IMR-90 (cell line): ENCODE data around the gene NUDCD3. TPM values are rescaled to one million over a fixed set of nuclear protein-coding genes. Genes with fewer than 3 reads are reported as not detected.

Source experiments
- ATAC-seq: fragments of 200-7000 bp; cut with Tn5 transposase; 2 replicates; pipeline ENCODE4 v1.9.1; 2020; ENCODE audit warnings: low read depth, mild to moderate bottlenecking, moderate library complexity
- BruUV-seq: library from RNA; stranded (reverse); fragments of 400-500 nt; replicated peaks from 2 replicates; lab custom pipeline; 2021; lab: Mats Ljungman, UMichigan
- CTCF ChIA-PET: fragments of 300-600 bp; formaldehyde crosslinking; extraction: SDS; loops from one replicate; lab custom pipeline; 2021; ENCODE audit warnings: antibody characterized with exemption; lab: Yijun Ruan, JAX
- POLR2A ChIA-PET: fragments of 300-600 bp; sonication (Branson Sonifier 250); formaldehyde crosslinking; loops from one replicate; lab custom pipeline; 2022; ENCODE audit warnings: antibody characterized with exemption; ENCODE audit not compliant: unreplicated experiment; lab: Charles Lee
- DNase-seq: peaks from one replicate; pipeline ENCODE4 v3.0.0; 2013
- H2AFZ ChIP-seq: replicated peaks from 2 replicates; pipeline ENCODE3; 2013; ENCODE audit warnings: low read length, mild to moderate bottlenecking; ENCODE audit not compliant: poor library complexity
- H2AK5ac ChIP-seq: 2 replicates; pipeline ENCODE4 v1.6.1; 2013; ENCODE audit warnings: low read depth, low read length, inconsistent platforms
- H2AK9ac ChIP-seq: replicated peaks from 2 replicates; pipeline ENCODE3; 2013; ENCODE audit warnings: mild to moderate bottlenecking, low read depth, low read length, moderate library complexity; ENCODE audit not compliant: poor library complexity
- H2BK120ac ChIP-seq: 2 replicates; pipeline ENCODE4 v1.6.1; 2013; ENCODE audit warnings: low read depth, low read length, inconsistent platforms
- H2BK15ac ChIP-seq: 3 replicates; pipeline ENCODE4 v1.6.1; 2013; ENCODE audit warnings: low read depth, low read length, inconsistent platforms
- H2BK20ac ChIP-seq: 2 replicates; pipeline ENCODE4 v1.6.1; 2013; ENCODE audit warnings: low read depth, mild to moderate bottlenecking, inconsistent platforms, low read length, moderate library complexity
- H2BK5ac ChIP-seq: 2 replicates; pipeline ENCODE4 v1.6.1; 2013; ENCODE audit warnings: mild to moderate bottlenecking, low read depth, low read length, inconsistent platforms; ENCODE audit not compliant: poor library complexity, severe bottlenecking
- H3K14ac ChIP-seq: replicated peaks from 2 replicates; pipeline ENCODE4 v1.6.1; 2013; ENCODE audit warnings: low read depth, low read length, inconsistent platforms
- H3K18ac ChIP-seq: 2 replicates; pipeline ENCODE4 v1.6.1; 2013; ENCODE audit warnings: low read depth, low read length, control low read depth
- H3K23ac ChIP-seq: 2 replicates; pipeline ENCODE4 v1.6.1; 2013; ENCODE audit warnings: low read depth, low read length, inconsistent platforms
- H3K27ac ChIP-seq: 2 replicates; pipeline ENCODE4 v1.5.1; 2013; ENCODE audit warnings: mild to moderate bottlenecking, control low read depth, low read length; ENCODE audit not compliant: insufficient read depth
- H3K27me3 ChIP-seq: 2 replicates; pipeline ENCODE4 v1.6.1; 2013; ENCODE audit warnings: low read length; ENCODE audit not compliant: control insufficient read depth, insufficient read depth
- H3K36me3 ChIP-seq: 2 replicates; pipeline ENCODE4 v1.6.1; 2013; ENCODE audit warnings: low read length, mixed read lengths; ENCODE audit not compliant: control insufficient read depth, insufficient read depth
- H3K4ac ChIP-seq: 2 replicates; pipeline ENCODE4 v1.6.1; 2013; ENCODE audit warnings: low read depth, low read length, inconsistent platforms
- H3K4me1 ChIP-seq: 2 replicates; pipeline ENCODE4 v1.6.1; 2013; ENCODE audit warnings: low read length, mixed read lengths; ENCODE audit not compliant: control insufficient read depth, insufficient read depth
- H3K4me2 ChIP-seq: 2 replicates; pipeline ENCODE4 v1.6.1; 2013; ENCODE audit warnings: low read depth, mild to moderate bottlenecking, control low read depth, low read length, moderate library complexity
- H3K4me3 ChIP-seq: 2 replicates; pipeline ENCODE4 v1.5.1; 2013; ENCODE audit warnings: low read depth, mild to moderate bottlenecking, control low read depth, low read length, moderate library complexity; ENCODE audit not compliant: insufficient read depth
- H3K56ac ChIP-seq: 2 replicates; pipeline ENCODE4 v1.6.1; 2013; ENCODE audit warnings: low read length, inconsistent platforms; ENCODE audit not compliant: insufficient read depth; ENCODE audit errors: extremely low read depth
- H3K79me1 ChIP-seq, 2 experiments: 2 replicates each; pipeline ENCODE4 v1.6.1; 2013; ENCODE audit warnings: low read length in 2 of 2, inconsistent platforms in 1 of 2, low read depth in 1 of 2
- H3K9ac ChIP-seq: 2 replicates; pipeline ENCODE4 v1.6.1; 2013; ENCODE audit warnings: low read depth, low read length, control low read depth
- H3K9me1 ChIP-seq: 2 replicates; pipeline ENCODE4 v1.6.1; 2013; ENCODE audit warnings: low read length, inconsistent platforms; ENCODE audit not compliant: insufficient read depth
- H3K9me3 ChIP-seq: 2 replicates; pipeline ENCODE4 v1.6.1; 2013; ENCODE audit warnings: low read length; ENCODE audit not compliant: control insufficient read depth, insufficient read depth
- H4K20me1 ChIP-seq: 2 replicates; pipeline ENCODE4 v1.6.1; 2013; ENCODE audit warnings: low read length, inconsistent platforms; ENCODE audit not compliant: insufficient read depth
- H4K5ac ChIP-seq: 2 replicates; pipeline ENCODE4 v1.6.1; 2013; ENCODE audit warnings: mild to moderate bottlenecking, low read depth, low read length, control low read depth
- H4K8ac ChIP-seq, 2 experiments: 2 replicates each; pipeline ENCODE4 v1.6.1; 2013; ENCODE audit warnings: low read depth in 2 of 2, low read length in 2 of 2, control low read depth in 1 of 2, inconsistent platforms in 1 of 2
- H4K91ac ChIP-seq: 2 replicates; pipeline ENCODE4 v1.6.1; 2013; ENCODE audit warnings: low read depth, low read length, inconsistent platforms; ENCODE audit not compliant: insufficient read depth
- BHLHE40 ChIP-seq: fragments of 150-350 bp; IDR thresholded peaks from 2 replicates; pipeline ENCODE4 v1.6.1; 2016; ENCODE audit warnings: mild to moderate bottlenecking, low read depth, low read length
- MAFK ChIP-seq: IDR thresholded peaks from 2 replicates; pipeline ENCODE4 v1.6.1; 2012; ENCODE audit warnings: low read depth, low read length, improper control_type of control experiment
- MAZ ChIP-seq: IDR thresholded peaks from 2 replicates; pipeline ENCODE4 v1.6.1; 2012; ENCODE audit warnings: low read depth, mild to moderate bottlenecking, low read length, improper control_type of control experiment, moderate library complexity, borderline replicate concordance
- MXI1 ChIP-seq: IDR thresholded peaks from 2 replicates; pipeline ENCODE4 v1.6.1; 2012; ENCODE audit warnings: low read depth, mild to moderate bottlenecking, low read length, moderate library complexity, borderline replicate concordance
- NFE2L2 ChIP-seq: fragments of 150-350 bp; IDR thresholded peaks from 2 replicates; pipeline ENCODE4 v1.6.1; 2016; ENCODE audit warnings: low read depth, mild to moderate bottlenecking, low read length
- POLR2A ChIP-seq: IDR thresholded peaks from 2 replicates; pipeline ENCODE4 v1.6.1; 2012; ENCODE audit warnings: mild to moderate bottlenecking, low read depth, low read length
- RCOR1 ChIP-seq: IDR thresholded peaks from 2 replicates; pipeline ENCODE4 v1.6.1; 2012; ENCODE audit warnings: mild to moderate bottlenecking, low read length, improper control_type of control experiment; ENCODE audit not compliant: insufficient replicate concordance
- RFX5 ChIP-seq: IDR thresholded peaks from 2 replicates; pipeline ENCODE4 v1.8.0; 2012; ENCODE audit warnings: low read depth, mild to moderate bottlenecking, low read length, moderate library complexity
- USF2 ChIP-seq: fragments of 150-350 bp; IDR thresholded peaks from 2 replicates; pipeline ENCODE4 v1.6.1; 2017; ENCODE audit warnings: mild to moderate bottlenecking, antibody characterized with exemption, low read length, low read depth
- WGBS, 2 experiments: methylation state at CpG; one replicate each; pipeline versions ENCODE4 v1.1.5 to v1.1.7; 2013; ENCODE audit warnings: missing lambda C conversion rate in 2 of 2; ENCODE audit not compliant: insufficient read length in 1 of 2; ENCODE audit errors: extremely low coverage in 2 of 2; 5-methylcytosine and 5-hydroxymethylcytosine counted together
- dilution Hi-C: fragments of 300-500 bp; cut with HindIII; formaldehyde crosslinking; loops from one replicate; pipeline ENCODE4 v1.14.3; 2018; ENCODE audit warnings: low sequenced_read_pairs; ENCODE audit not compliant: unreplicated experiment
- in situ Hi-C: fragments of 300-500 bp; cut with MboI; formaldehyde crosslinking; loops from 3 replicates; pipeline ENCODE4 v1.14.3; 2019; ENCODE audit warnings: low sequenced_read_pairs, inconsistent platforms, mixed read lengths
- intact Hi-C: fragments of 100-400 bp; cut with micrococcal nuclease; formaldehyde crosslinking; loops from 2 replicates; pipeline ENCODE4 v1.10.0; 2022
- polyA plus RNA-seq, 3 experiments: library from polyadenylated mRNA; depleted of rRNA; stranded (reverse); fragments of >200 nt; gene quantifications; 2 replicates each; pipeline ENCODE4 v1.2.3, GENCODE V29; 2012; ENCODE audit warnings: low replicate concordance in 1 of 3
- total RNA-seq: library from RNA; depleted of rRNA; stranded (reverse); fragments of >200 nt; gene quantifications from 2 replicates; pipeline ENCODE4 v1.2.3, GENCODE V29; 2012
- TF ChIP-seq, protein P1 (sequence below): fragments of 150-350 bp; IDR thresholded peaks from 2 replicates; pipeline ENCODE4 v1.6.1; 2016; ENCODE audit warnings: low read depth, mild to moderate bottlenecking, low read length, moderate library complexity, borderline replicate concordance

Gene NUDCD3
- total and polyA plus RNA-seq, 2 of the 4 experiments (the other 2 are of a cell fraction), result 49.5 to 76.0 TPM

GRCh38 chr7:44430054-44430453 is 60.4 kb downstream of the NUDCD3 start:
- no peaks in the 10 kb centered on the region for H3K27me3 ChIP-seq
- H4K5ac ChIP-seq, result no peak overlapping the region
- no peak for ATAC-seq
- in situ Hi-C loops (no loop called here), intact Hi-C loops (no loop called here), dilution Hi-C loops (no loop called here)
- no peak overlapping the region for H2BK15ac ChIP-seq
- DNase-seq, result no peak
- no peak overlapping the region for H3K4me3 ChIP-seq
- H4K20me1 ChIP-seq, result peaks cover 36% of the 10 kb centered on the region
- H3K9me1 ChIP-seq, result peaks cover 35% of the 10 kb centered on the region
- H3K4me1 ChIP-seq, result peaks cover 3% of the 10 kb centered on the region
- H4K8ac ChIP-seq, result no peak overlapping the region
- H3K18ac ChIP-seq, result no peak overlapping the region
- POLR2A ChIA-PET, result no interaction called here
- no peak overlapping the region for H4K91ac ChIP-seq
- H3K36me3 ChIP-seq, result peaks cover 16% of the 10 kb centered on the region
- no peak overlapping the region for H2AK9ac ChIP-seq
- H3K79me1 ChIP-seq, result peaks cover 49 to 77% of the 10 kb centered on the region in 2 experiments
- TF ChIP-seq BHLHE40 (no peak), MXI1 (no peak), MAZ (no peak), NFE2L2 (no peak), RCOR1 (no peak), RFX5 (no peak), POLR2A (no peak), MAFK (no peak), USF2 (no peak)
- TF ChIP-seq, protein P1, sequence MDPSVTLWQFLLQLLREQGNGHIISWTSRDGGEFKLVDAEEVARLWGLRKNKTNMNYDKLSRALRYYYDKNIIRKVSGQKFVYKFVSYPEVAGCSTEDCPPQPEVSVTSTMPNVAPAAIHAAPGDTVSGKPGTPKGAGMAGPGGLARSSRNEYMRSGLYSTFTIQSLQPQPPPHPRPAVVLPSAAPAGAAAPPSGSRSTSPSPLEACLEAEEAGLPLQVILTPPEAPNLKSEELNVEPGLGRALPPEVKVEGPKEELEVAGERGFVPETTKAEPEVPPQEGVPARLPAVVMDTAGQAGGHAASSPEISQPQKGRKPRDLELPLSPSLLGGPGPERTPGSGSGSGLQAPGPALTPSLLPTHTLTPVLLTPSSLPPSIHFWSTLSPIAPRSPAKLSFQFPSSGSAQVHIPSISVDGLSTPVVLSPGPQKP, result no peak
- H2BK5ac ChIP-seq, result no peak overlapping the region
- no peaks in the 10 kb centered on the region for H3K9me3 ChIP-seq
- no peak overlapping the region for H3K27ac ChIP-seq
- H2AFZ ChIP-seq, result no peak overlapping the region
- H3K23ac ChIP-seq, result no peak overlapping the region
- H3K14ac ChIP-seq, result no peak overlapping the region
- H2BK120ac ChIP-seq, result no peak overlapping the region
- no peak overlapping the region for H3K4me2 ChIP-seq
- no TSS peak for BruUV-seq
- H3K56ac ChIP-seq, result no peak overlapping the region
- H3K9ac ChIP-seq, result no peak overlapping the region
- no peak overlapping the region for H2BK20ac ChIP-seq
- no peak overlapping the region for H3K4ac ChIP-seq
- no peak overlapping the region for H2AK5ac ChIP-seq
- no CpG with 5 or more reads among the region's 4 CpGs for WGBS, 2 experiments
- CTCF ChIA-PET, result no interaction called here
